GM23338 (cell line): ENCODE data around the gene KCNMA1. TPM values are rescaled to one million over a fixed set of nuclear protein-coding genes. Genes with fewer than 3 reads are reported as not detected.

ENCODE experiments used
- ATAC-seq: fragments of 200-7000 bp; cut with Tn5 transposase; 3 replicates; pipeline ENCODE4 v1.9.1; 2020
- DNase-seq: peaks from one replicate; pipeline ENCODE4 v3.0.0-alpha.2; 2015; ENCODE audit warnings: low spot score
- H2AFZ ChIP-seq: fragments of 200-600 bp; sonication (generic); 2 replicates; pipeline ENCODE4 v1.8.0; 2016; ENCODE audit warnings: antibody characterized with exemption, mild to moderate bottlenecking, moderate library complexity
- H3F3A ChIP-seq: fragments of 200-600 bp; sonication (generic); replicated peaks from 2 replicates; pipeline ENCODE4 v1.8.0; 2017; ENCODE audit warnings: antibody characterized with exemption, mixed run types, low read depth
- H3K27ac ChIP-seq: fragments of 200-600 bp; sonication (generic); 2 replicates; pipeline ENCODE4 v1.6.1; 2016; ENCODE audit warnings: low read depth
- H3K27me3 ChIP-seq: fragments of 200-600 bp; sonication (generic); 2 replicates; pipeline ENCODE4 v1.8.0; 2016; ENCODE audit warnings: mild to moderate bottlenecking, mixed run types, moderate library complexity; ENCODE audit not compliant: insufficient read depth
- H3K36me3 ChIP-seq: fragments of 200-600 bp; sonication (generic); 2 replicates; pipeline ENCODE4 v1.8.0; 2016; ENCODE audit warnings: mild to moderate bottlenecking; ENCODE audit not compliant: insufficient read depth
- H3K4me1 ChIP-seq: fragments of 200-600 bp; sonication (generic); 2 replicates; pipeline ENCODE4 v1.8.0; 2016; ENCODE audit warnings: mild to moderate bottlenecking, moderate library complexity; ENCODE audit not compliant: insufficient read depth
- H3K4me2 ChIP-seq: fragments of 200-600 bp; sonication (generic); 2 replicates; pipeline ENCODE4 v1.7.1; 2017; ENCODE audit warnings: mixed run types
- H3K4me3 ChIP-seq: fragments of 200-600 bp; sonication (generic); 2 replicates; pipeline ENCODE4 v1.6.1; 2016; ENCODE audit warnings: mixed run types
- H3K79me2 ChIP-seq: fragments of 200-600 bp; sonication (generic); replicated peaks from 2 replicates; pipeline ENCODE4 v1.8.0; 2017; ENCODE audit warnings: mild to moderate bottlenecking; ENCODE audit not compliant: insufficient read depth
- H3K9me2 ChIP-seq: fragments of 200-600 bp; sonication (generic); 2 replicates; pipeline ENCODE4 v1.8.0; 2017; ENCODE audit not compliant: insufficient read depth
- H4K20me1 ChIP-seq: fragments of 200-600 bp; sonication (generic); replicated peaks from 2 replicates; pipeline ENCODE4 v1.8.0; 2017; ENCODE audit warnings: mild to moderate bottlenecking; ENCODE audit not compliant: insufficient read depth
- H3K27ac Mint-ChIP-seq: 2 replicates; pipeline ENCODE4 v1.8.0; 2020; ENCODE audit warnings: inconsistent platforms, mild to moderate bottlenecking, moderate library complexity, mixed read lengths
- H3K27me3 Mint-ChIP-seq: 3 replicates; pipeline ENCODE4 v1.8.0; 2022; ENCODE audit warnings: low read depth, mild to moderate bottlenecking, moderate library complexity, mixed read lengths, inconsistent platforms; ENCODE audit not compliant: insufficient read depth, poor library complexity
- H3K36me3 Mint-ChIP-seq: 3 replicates; pipeline ENCODE4 v1.8.0; 2021; ENCODE audit warnings: low read depth, mild to moderate bottlenecking, inconsistent platforms, moderate library complexity, mixed read lengths
- H3K4me1 Mint-ChIP-seq: 3 replicates; pipeline ENCODE4 v1.8.0; 2020; ENCODE audit warnings: mild to moderate bottlenecking, inconsistent platforms, mixed read lengths
- H3K4me3 Mint-ChIP-seq: 3 replicates; pipeline ENCODE4 v1.8.0; 2021; ENCODE audit warnings: moderate library complexity, mild to moderate bottlenecking, inconsistent platforms, mixed read lengths
- H3K9me3 Mint-ChIP-seq: 3 replicates; pipeline ENCODE4 v1.8.0; 2020; ENCODE audit warnings: moderate library complexity, mild to moderate bottlenecking, inconsistent platforms, mixed read lengths
- EZH2 ChIP-seq: fragments of 200-600 bp; sonication (generic); IDR thresholded peaks from one replicate; pipeline ENCODE4 v1.8.0; 2017; ENCODE audit warnings: antibody characterized with exemption, mild to moderate bottlenecking, low read depth; ENCODE audit not compliant: unreplicated experiment
- JUNB ChIP-seq: IDR thresholded peaks from one replicate; pipeline ENCODE4 v1.6.1; 2016; ENCODE audit warnings: antibody characterized with exemption; ENCODE audit not compliant: unreplicated experiment
- NANOG ChIP-seq: IDR thresholded peaks from 2 replicates; pipeline ENCODE4 v1.6.1; 2016; ENCODE audit warnings: antibody characterized with exemption, borderline replicate concordance
- POLR2AphosphoS5 ChIP-seq: IDR thresholded peaks from 2 replicates; pipeline ENCODE4 v1.6.1; 2016; ENCODE audit warnings: antibody characterized with exemption, low read depth
- STAT1 ChIP-seq: IDR thresholded peaks from one replicate; pipeline ENCODE4 v1.6.1; 2016; ENCODE audit warnings: antibody characterized with exemption; ENCODE audit not compliant: unreplicated experiment
- ZNF114 ChIP-seq: fragments of 250-450 bp; sonication (Bioruptor Pico); IDR thresholded peaks from 2 replicates; pipeline ENCODE4 v1.5.0; 2020; ENCODE audit warnings: mild to moderate bottlenecking, moderate library complexity
- ZNF331 ChIP-seq: fragments of 250-450 bp; sonication (Bioruptor Pico); IDR thresholded peaks from 2 replicates; pipeline ENCODE4 v1.5.0; 2020; ENCODE audit warnings: low read depth, mild to moderate bottlenecking, moderate library complexity
- polyA plus RNA-seq: library from polyadenylated mRNA; unstranded; fragments of >200 nt; fragmentation: Nextera tagmentation; extraction: Ambion mirVana; gene quantifications from 2 replicates; pipeline ENCODE4 v1.2.1, GENCODE V29; 2016
- total RNA-seq: library from RNA; depleted of rRNA; stranded (reverse); fragments of >200 nt; shearing (Covaris generic); gene quantifications from 2 replicates; pipeline ENCODE4 v1.2.3, GENCODE V29; 2014
- TF ChIP-seq, protein P1 (sequence below), 2 experiments: fragments of 200-600 bp in 1 of 2; sonication (generic) in 1 of 2; conservative IDR thresholded peaks; 2 replicates each; pipeline versions ENCODE4 v1.5.1 to v1.6.1; 2016 to 2017; ENCODE audit warnings: antibody characterized with exemption in 2 of 2, low read depth in 2 of 2, mild to moderate bottlenecking in 2 of 2, moderate library complexity in 1 of 2
- TF ChIP-seq, protein P2 (sequence below): fragments of 250-450 bp; sonication (Bioruptor Pico); IDR thresholded peaks from 2 replicates; pipeline ENCODE4 v1.5.0; 2020; ENCODE audit warnings: mild to moderate bottlenecking, moderate library complexity
- TF ChIP-seq, protein P3 (sequence below): IDR thresholded peaks from 2 replicates; pipeline ENCODE4 v1.6.1; 2016; ENCODE audit warnings: antibody characterized with exemption

The KCNMA1 gene
- total and polyA plus RNA-seq, 2 experiments from 2014 or later: 8.2 to 9.0 TPM

GRCh38 chr10:76991621-76992020 is 646.0 kb downstream of the KCNMA1 start:
- Histone ChIP-seq H3K4me2 (no peak overlapping the region), H2AFZ (no peak overlapping the region), H3K27me3 (no peaks in the 10 kb centered on the region), H3K9me2 (peaks cover 5% of the 10 kb centered on the region), H3K79me2 (no peaks in the 10 kb centered on the region), H3F3A (no peaks in the 10 kb centered on the region), H3K4me3 (no peak overlapping the region), H3K4me1 (no peaks in the 10 kb centered on the region; the same call in 1 of the 2 replicates), H3K27ac (no peak overlapping the region), H4K20me1 (no peaks in the 10 kb centered on the region), H3K36me3 (no peaks in the 10 kb centered on the region)
- ATAC-seq (no peak), DNase-seq (no peak)
- Mint-ChIP-seq H3K27me3 (peaks cover 3% of the 10 kb centered on the region), H3K27ac (no peak overlapping the region), H3K4me1 (0 out of 3 replicates have a peak, but pooled peaks cover 4% of the 10 kb centered on the region), H3K36me3 (no peaks in the 10 kb centered on the region), H3K9me3 (no peaks in the 10 kb centered on the region), H3K4me3 (no peak overlapping the region)
- TF ChIP-seq ZNF331 (no peak), POLR2AphosphoS5 (no peak), STAT1 (no peak), EZH2 (no peak), JUNB (no peak), ZNF114 (CRISPR knock-in tag) (no peak), NANOG (no peak)
- TF ChIP-seq, protein P1, sequence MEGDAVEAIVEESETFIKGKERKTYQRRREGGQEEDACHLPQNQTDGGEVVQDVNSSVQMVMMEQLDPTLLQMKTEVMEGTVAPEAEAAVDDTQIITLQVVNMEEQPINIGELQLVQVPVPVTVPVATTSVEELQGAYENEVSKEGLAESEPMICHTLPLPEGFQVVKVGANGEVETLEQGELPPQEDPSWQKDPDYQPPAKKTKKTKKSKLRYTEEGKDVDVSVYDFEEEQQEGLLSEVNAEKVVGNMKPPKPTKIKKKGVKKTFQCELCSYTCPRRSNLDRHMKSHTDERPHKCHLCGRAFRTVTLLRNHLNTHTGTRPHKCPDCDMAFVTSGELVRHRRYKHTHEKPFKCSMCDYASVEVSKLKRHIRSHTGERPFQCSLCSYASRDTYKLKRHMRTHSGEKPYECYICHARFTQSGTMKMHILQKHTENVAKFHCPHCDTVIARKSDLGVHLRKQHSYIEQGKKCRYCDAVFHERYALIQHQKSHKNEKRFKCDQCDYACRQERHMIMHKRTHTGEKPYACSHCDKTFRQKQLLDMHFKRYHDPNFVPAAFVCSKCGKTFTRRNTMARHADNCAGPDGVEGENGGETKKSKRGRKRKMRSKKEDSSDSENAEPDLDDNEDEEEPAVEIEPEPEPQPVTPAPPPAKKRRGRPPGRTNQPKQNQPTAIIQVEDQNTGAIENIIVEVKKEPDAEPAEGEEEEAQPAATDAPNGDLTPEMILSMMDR (conservative IDR thresholded peaks at IDR 0.05; ENCODE audit: low read depth in 2 of 2): no peak
- TF ChIP-seq, protein P2, sequence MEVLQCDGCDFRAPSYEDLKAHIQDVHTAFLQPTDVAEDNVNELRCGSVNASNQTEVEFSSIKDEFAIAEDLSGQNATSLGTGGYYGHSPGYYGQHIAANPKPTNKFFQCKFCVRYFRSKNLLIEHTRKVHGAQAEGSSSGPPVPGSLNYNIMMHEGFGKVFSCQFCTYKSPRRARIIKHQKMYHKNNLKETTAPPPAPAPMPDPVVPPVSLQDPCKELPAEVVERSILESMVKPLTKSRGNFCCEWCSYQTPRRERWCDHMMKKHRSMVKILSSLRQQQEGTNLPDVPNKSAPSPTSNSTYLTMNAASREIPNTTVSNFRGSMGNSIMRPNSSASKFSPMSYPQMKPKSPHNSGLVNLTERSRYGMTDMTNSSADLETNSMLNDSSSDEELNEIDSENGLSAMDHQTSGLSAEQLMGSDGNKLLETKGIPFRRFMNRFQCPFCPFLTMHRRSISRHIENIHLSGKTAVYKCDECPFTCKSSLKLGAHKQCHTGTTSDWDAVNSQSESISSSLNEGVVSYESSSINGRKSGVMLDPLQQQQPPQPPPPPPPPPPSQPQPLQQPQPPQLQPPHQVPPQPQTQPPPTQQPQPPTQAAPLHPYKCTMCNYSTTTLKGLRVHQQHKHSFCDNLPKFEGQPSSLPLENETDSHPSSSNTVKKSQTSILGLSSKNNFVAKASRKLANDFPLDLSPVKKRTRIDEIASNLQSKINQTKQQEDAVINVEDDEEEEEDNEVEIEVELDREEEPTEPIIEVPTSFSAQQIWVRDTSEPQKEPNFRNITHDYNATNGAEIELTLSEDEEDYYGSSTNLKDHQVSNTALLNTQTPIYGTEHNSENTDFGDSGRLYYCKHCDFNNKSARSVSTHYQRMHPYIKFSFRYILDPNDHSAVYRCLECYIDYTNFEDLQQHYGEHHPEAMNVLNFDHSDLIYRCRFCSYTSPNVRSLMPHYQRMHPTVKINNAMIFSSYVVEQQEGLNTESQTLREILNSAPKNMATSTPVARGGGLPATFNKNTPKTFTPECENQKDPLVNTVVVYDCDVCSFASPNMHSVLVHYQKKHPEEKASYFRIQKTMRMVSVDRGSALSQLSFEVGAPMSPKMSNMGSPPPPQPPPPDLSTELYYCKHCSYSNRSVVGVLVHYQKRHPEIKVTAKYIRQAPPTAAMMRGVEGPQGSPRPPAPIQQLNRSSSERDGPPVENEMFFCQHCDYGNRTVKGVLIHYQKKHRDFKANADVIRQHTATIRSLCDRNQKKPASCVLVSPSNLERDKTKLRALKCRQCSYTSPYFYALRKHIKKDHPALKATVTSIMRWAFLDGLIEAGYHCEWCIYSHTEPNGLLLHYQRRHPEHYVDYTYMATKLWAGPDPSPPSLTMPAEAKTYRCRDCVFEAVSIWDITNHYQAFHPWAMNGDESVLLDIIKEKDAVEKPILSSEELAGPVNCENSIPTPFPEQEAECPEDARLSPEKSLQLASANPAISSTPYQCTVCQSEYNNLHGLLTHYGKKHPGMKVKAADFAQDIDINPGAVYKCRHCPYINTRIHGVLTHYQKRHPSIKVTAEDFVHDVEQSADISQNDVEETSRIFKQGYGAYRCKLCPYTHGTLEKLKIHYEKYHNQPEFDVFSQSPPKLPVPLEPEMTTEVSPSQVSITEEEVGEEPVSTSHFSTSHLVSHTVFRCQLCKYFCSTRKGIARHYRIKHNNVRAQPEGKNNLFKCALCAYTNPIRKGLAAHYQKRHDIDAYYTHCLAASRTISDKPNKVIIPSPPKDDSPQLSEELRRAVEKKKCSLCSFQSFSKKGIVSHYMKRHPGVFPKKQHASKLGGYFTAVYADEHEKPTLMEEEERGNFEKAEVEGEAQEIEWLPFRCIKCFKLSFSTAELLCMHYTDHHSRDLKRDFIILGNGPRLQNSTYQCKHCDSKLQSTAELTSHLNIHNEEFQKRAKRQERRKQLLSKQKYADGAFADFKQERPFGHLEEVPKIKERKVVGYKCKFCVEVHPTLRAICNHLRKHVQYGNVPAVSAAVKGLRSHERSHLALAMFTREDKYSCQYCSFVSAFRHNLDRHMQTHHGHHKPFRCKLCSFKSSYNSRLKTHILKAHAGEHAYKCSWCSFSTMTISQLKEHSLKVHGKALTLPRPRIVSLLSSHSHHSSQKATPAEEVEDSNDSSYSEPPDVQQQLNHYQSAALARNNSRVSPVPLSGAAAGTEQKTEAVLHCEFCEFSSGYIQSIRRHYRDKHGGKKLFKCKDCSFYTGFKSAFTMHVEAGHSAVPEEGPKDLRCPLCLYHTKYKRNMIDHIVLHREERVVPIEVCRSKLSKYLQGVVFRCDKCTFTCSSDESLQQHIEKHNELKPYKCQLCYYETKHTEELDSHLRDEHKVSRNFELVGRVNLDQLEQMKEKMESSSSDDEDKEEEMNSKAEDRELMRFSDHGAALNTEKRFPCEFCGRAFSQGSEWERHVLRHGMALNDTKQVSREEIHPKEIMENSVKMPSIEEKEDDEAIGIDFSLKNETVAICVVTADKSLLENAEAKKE (CRISPR knock-in tag): no peak
- TF ChIP-seq, protein P3, sequence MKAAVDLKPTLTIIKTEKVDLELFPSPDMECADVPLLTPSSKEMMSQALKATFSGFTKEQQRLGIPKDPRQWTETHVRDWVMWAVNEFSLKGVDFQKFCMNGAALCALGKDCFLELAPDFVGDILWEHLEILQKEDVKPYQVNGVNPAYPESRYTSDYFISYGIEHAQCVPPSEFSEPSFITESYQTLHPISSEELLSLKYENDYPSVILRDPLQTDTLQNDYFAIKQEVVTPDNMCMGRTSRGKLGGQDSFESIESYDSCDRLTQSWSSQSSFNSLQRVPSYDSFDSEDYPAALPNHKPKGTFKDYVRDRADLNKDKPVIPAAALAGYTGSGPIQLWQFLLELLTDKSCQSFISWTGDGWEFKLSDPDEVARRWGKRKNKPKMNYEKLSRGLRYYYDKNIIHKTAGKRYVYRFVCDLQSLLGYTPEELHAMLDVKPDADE: no peak
